Right lobe of liver (tissue), 4 donors: ENCODE data around the gene SLC35A5.

Experiments
- CTCF ChIP-seq, 4 donors: fragments of 200-600 bp in 3 of 4; fragments of 450-650 bp in 1 of 4; IDR thresholded peaks; one replicate each; pipeline versions ENCODE4 v1.5.1 to v1.8.0; 2016 to 2022; ENCODE audit warnings: antibody characterized with exemption in 4 of 4, mild to moderate bottlenecking in 2 of 4
- POLR2A ChIP-seq: fragments of 450-650 bp; IDR thresholded peaks from one replicate; pipeline ENCODE4 v1.6.1; 2017; ENCODE audit warnings: antibody characterized with exemption, mild to moderate bottlenecking
- donor health status: DM: no; HTN: no; CAD: no.
- donor health status: DM: no; HTN: no; CAD: no.
- donor health status: DM: no; HTN: yes; CAD: no.

- no peak for TF ChIP-seq CTCF (IDR thresholded peaks at IDR 0.05)
- no peak for TF ChIP-seq POLR2A
These were observed 1.5 kb upstream of the SLC35A5 start for GRCh38 chr3:112560307-112560706.
